ENCODE results near the gene UBTF. TPM values are rescaled to one million over a fixed set of nuclear protein-coding genes. Genes with fewer than 3 reads are reported as not detected.
A peak's percentile ranks its signal among the peaks of the same experiment; 100 is the strongest.

UBTF gene
- total and polyA plus RNA-seq, 2 donors (not counting 1 experiment from before 2014, with no cell fraction given) = 43.1 to 179 TPM

GRCh38 chr17:44202756-44203155 lies 16.7 kb downstream of the UBTF start:
- H3K4me1 ChIP-seq (ENCODE audit: control insufficient read depth in 2 of 2, insufficient read depth in 2 of 2, low read length in 2 of 2) = peaks cover 26 to 36% of the 10 kb centered on the region in 2 donors
- 96% methylated on average over 4 of the region's 4 CpGs for WGBS (ENCODE audit: insufficient coverage)
- H2AFZ ChIP-seq (ENCODE audit: insufficient read depth, low read depth, low read length, poor library complexity, severe bottlenecking) = no peak overlapping the region
- no peak overlapping the region for H3K9ac ChIP-seq (ENCODE audit: low read length)
- POLR2A ChIA-PET = interaction anchor here (1.1 to 8.9 kb wide), 2 partner anchors 16 kb away, joined by 3 to 100 read pairs; partner anchors contain the start of genes TMUB2 and UBTF
- intact Hi-C loops (cut with micrococcal nuclease) = no loop called here
- DNase-seq (no peak), ATAC-seq (ENCODE audit: low read depth) (no peak)
- no peak overlapping the region for H3K4me2 ChIP-seq (replicated peaks; ENCODE audit: low read depth, low read length, poor library complexity, severe bottlenecking)
- H3K36me3 ChIP-seq (replicated peaks in 1 of 2; ENCODE audit: control extremely low read depth in 1 of 2, control insufficient read depth in 1 of 2, extremely low read depth in 1 of 2, insufficient read depth in 2 of 2, low read length in 1 of 2) = peaks cover 0 to 18% of the 10 kb centered on the region in 2 experiments
- H3K9me3 ChIP-seq (ENCODE audit: control extremely low read depth in 1 of 3, control insufficient read depth in 2 of 3, insufficient read depth in 1 of 3, low read length in 2 of 3) = no peaks in the 10 kb centered on the region
- peaks cover 18% of the 10 kb centered on the region for H4K20me1 ChIP-seq (ENCODE audit: control insufficient read depth, insufficient read depth, low read length, poor library complexity, severe bottlenecking)
- H3K9me3 Mint-ChIP-seq (ENCODE audit: insufficient read depth) = no peaks in the 10 kb centered on the region
- no peak overlapping the region for H3K4me3 ChIP-seq (ENCODE audit: control extremely low read depth in 1 of 5, extremely low read depth in 1 of 5, insufficient read depth in 1 of 5, low read depth in 2 of 5, low read length in 4 of 5)
- H3K27me3 ChIP-seq (replicated peaks in 1 of 4; ENCODE audit: control extremely low read depth in 1 of 4, control insufficient read depth in 3 of 4, insufficient read depth in 4 of 4, low read length in 3 of 4) = no peaks in the 10 kb centered on the region
- CTCF ChIA-PET = interaction anchor here (0.9 to 5.4 kb wide), 12 partner anchors 7 to 152 kb away, joined by 3 to 44 read pairs (median 8); partner anchors contain the start of genes GRN, SLC25A39, TMUB2 and UBTF
- TF ChIP-seq EZH2 (IDR thresholded peaks at IDR 0.05; ENCODE audit: borderline replicate concordance, insufficient read depth, low read depth, low read length, poor library complexity, severe bottlenecking) (no peak), CTCF (IDR thresholded peaks at IDR 0.05) (no peak)
- H3K4me1 Mint-ChIP-seq = peaks cover 40% of the 10 kb centered on the region
- no peaks in the 10 kb centered on the region for H3K27me3 Mint-ChIP-seq
- peak overlapping the region; percentile 57 for H3K27ac Mint-ChIP-seq
- peak overlapping the region; percentile 19 for H3K4me3 Mint-ChIP-seq
- H3K79me2 ChIP-seq (ENCODE audit: control insufficient read depth, insufficient read depth, low read length) = peaks cover 14% of the 10 kb centered on the region
- no peak overlapping the region for H3K27ac ChIP-seq (ENCODE audit: low read length in 2 of 2)

- intact Hi-C loops (cut with micrococcal nuclease) = loop anchor here (1.0 kb wide), 6 partner anchors 10 to 148 kb away; partner anchors contain the start of genes HROB, SLC25A39 and TMUB2
- Mint-ChIP-seq H3K27ac (peak overlapping the region; percentile 95), H3K4me3 (peak overlapping the region; percentile 88), H3K4me1 (peaks cover 44% of the 10 kb centered on the region), H3K27me3 (no peaks in the 10 kb centered on the region), H3K9me3 (ENCODE audit: insufficient read depth) (no peaks in the 10 kb centered on the region)
- H3K27ac ChIP-seq (ENCODE audit: low read length in 2 of 2) = peak overlapping the region; percentile 89 to 90
- H4K20me1 ChIP-seq (ENCODE audit: control insufficient read depth, insufficient read depth, low read length, poor library complexity, severe bottlenecking) = peaks cover 20% of the 10 kb centered on the region
- H3K79me2 ChIP-seq (ENCODE audit: control insufficient read depth, insufficient read depth, low read length) = peaks cover 33% of the 10 kb centered on the region
- WGBS (ENCODE audit: insufficient coverage) = 0% methylated on average over 26 of the region's 36 CpGs
- peaks cover 0 to 16% of the 10 kb centered on the region in 2 experiments for H3K36me3 ChIP-seq (replicated peaks in 1 of 2; ENCODE audit: control extremely low read depth in 1 of 2, control insufficient read depth in 1 of 2, extremely low read depth in 1 of 2, insufficient read depth in 2 of 2, low read length in 1 of 2)
- peak overlapping the region; percentile 92 for H3K4me2 ChIP-seq (replicated peaks; ENCODE audit: low read depth, low read length, poor library complexity, severe bottlenecking)
- no peak for TF ChIP-seq EZH2 (IDR thresholded peaks at IDR 0.05; ENCODE audit: borderline replicate concordance, insufficient read depth, low read depth, low read length, poor library complexity, severe bottlenecking)
- no peak for TF ChIP-seq CTCF (IDR thresholded peaks at IDR 0.05)
- DNase-seq = no peak
- ChIA-PET CTCF (interaction anchor here (1.3 to 5.4 kb wide), 6 partner anchors 9 to 154 kb away, joined by 3 to 44 read pairs (median 10); partner anchors contain the start of genes TMUB2 and UBTF), POLR2A (interaction anchor here (0.6 to 8.9 kb wide), 12 partner anchors 9 to 1075 kb away, joined by 3 to 100 read pairs (median 8); partner anchors contain the start of genes BRCA1, SLC25A39, TMUB2 and UBTF)
- peak overlapping the region; percentile 79 for H3K9ac ChIP-seq (ENCODE audit: low read length)
- H3K4me3 ChIP-seq (ENCODE audit: control extremely low read depth in 1 of 5, extremely low read depth in 1 of 5, insufficient read depth in 1 of 5, low read depth in 2 of 5, low read length in 4 of 5) = peak overlapping the region; percentile 41 to 77 (median 72)
- peak overlapping the region; percentile 81 for H2AFZ ChIP-seq (ENCODE audit: insufficient read depth, low read depth, low read length, poor library complexity, severe bottlenecking)
- H3K4me1 ChIP-seq (ENCODE audit: control insufficient read depth in 2 of 2, insufficient read depth in 2 of 2, low read length in 2 of 2) = peaks cover 30 to 43% of the 10 kb centered on the region in 2 donors
- no peaks in the 10 kb centered on the region for H3K9me3 ChIP-seq (ENCODE audit: control extremely low read depth in 1 of 3, control insufficient read depth in 2 of 3, insufficient read depth in 1 of 3, low read length in 2 of 3)
- no peaks in the 10 kb centered on the region for H3K27me3 ChIP-seq (replicated peaks in 1 of 4; ENCODE audit: control extremely low read depth in 1 of 4, control insufficient read depth in 3 of 4, insufficient read depth in 4 of 4, low read length in 3 of 4)
- no peak for ATAC-seq (ENCODE audit: low read depth)
Observed at GRCh38 chr17:44200478-44201155, 18.9 kb downstream of the UBTF start.

Measured in B cell (primary cell).